Tibial nerve (tissue), 4 donors: ENCODE data around the gene ZNF577.

Source experiments
- EP300 ChIP-seq, 2 donors: sonication (generic); formaldehyde crosslinking; IDR thresholded peaks; one replicate each; pipeline ENCODE4 v1.6.1; 2017; ENCODE audit warnings: antibody characterized with exemption in 2 of 2, mild to moderate bottlenecking in 1 of 2
- POLR2A ChIP-seq, 2 donors: fragments of 450-650 bp; IDR thresholded peaks; one replicate each; pipeline ENCODE4 v1.6.1; 2017; ENCODE audit warnings: antibody characterized with exemption in 2 of 2, mild to moderate bottlenecking in 2 of 2, moderate library complexity in 2 of 2
- TF ChIP-seq, protein P1 (sequence below), 5 experiments: fragments of 200-600 bp in 3 of 5; fragments of 450-650 bp in 2 of 5; sonication (generic) in 3 of 5; IDR thresholded peaks; one replicate each; pipeline ENCODE4 v1.5.1; 2016 to 2019; ENCODE audit warnings: antibody characterized with exemption in 5 of 5, mild to moderate bottlenecking in 3 of 5, moderate library complexity in 2 of 5

DNA sequence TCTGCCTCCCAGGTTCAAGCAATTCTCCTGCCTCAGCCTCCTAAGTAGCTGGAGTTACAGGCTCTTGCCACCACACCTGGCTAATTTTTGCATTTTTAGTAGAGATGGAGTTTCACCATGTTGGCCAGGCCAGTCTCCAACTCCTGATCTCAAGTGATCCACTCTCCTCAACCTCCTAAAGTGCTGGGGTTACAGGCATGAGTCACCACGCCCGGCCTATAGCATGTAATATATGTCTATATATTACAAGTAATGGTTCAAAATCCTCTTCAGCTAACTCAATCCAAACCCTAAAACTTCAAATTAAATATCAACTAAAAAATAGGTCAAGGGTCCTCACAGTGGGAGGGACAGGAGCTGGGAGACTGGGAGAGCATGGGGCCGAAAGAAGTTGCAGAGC is 64.8 kb downstream of the ZNF577 start:
- TF ChIP-seq, protein P1, sequence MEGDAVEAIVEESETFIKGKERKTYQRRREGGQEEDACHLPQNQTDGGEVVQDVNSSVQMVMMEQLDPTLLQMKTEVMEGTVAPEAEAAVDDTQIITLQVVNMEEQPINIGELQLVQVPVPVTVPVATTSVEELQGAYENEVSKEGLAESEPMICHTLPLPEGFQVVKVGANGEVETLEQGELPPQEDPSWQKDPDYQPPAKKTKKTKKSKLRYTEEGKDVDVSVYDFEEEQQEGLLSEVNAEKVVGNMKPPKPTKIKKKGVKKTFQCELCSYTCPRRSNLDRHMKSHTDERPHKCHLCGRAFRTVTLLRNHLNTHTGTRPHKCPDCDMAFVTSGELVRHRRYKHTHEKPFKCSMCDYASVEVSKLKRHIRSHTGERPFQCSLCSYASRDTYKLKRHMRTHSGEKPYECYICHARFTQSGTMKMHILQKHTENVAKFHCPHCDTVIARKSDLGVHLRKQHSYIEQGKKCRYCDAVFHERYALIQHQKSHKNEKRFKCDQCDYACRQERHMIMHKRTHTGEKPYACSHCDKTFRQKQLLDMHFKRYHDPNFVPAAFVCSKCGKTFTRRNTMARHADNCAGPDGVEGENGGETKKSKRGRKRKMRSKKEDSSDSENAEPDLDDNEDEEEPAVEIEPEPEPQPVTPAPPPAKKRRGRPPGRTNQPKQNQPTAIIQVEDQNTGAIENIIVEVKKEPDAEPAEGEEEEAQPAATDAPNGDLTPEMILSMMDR (IDR thresholded peaks at IDR 0.05), result no peak
- TF ChIP-seq POLR2A (IDR thresholded peaks at IDR 0.05), result no peak
- TF ChIP-seq EP300 (IDR thresholded peaks at IDR 0.05), result no peak
